Endothelial cell of umbilical vein (primary cell): ENCODE measurements around the gene IL1RL1.

Source experiments
- CTCF ChIP-seq, 2 donors: IDR thresholded peaks; 1 replicate in 1 of 2; 2 replicates in 1 of 2; pipeline ENCODE4 v1.5.1; 2011; ENCODE audit warnings: low read length in 2 of 2, mild to moderate bottlenecking in 2 of 2, moderate library complexity in 2 of 2, control low read depth in 1 of 2, inconsistent platforms in 1 of 2, low read depth in 1 of 2; ENCODE audit not compliant: insufficient read depth in 1 of 2; ENCODE audit errors: extremely low read depth in 1 of 2
- EZH2 ChIP-seq: IDR thresholded peaks from 2 replicates; pipeline ENCODE4 v1.6.1; 2012; ENCODE audit warnings: borderline replicate concordance, low read depth, mild to moderate bottlenecking, moderate library complexity, low read length, inconsistent platforms; ENCODE audit not compliant: severe bottlenecking
- JUN ChIP-seq: IDR thresholded peaks from 2 replicates; pipeline ENCODE4 v1.6.1; 2011; ENCODE audit warnings: borderline replicate concordance, low read depth; ENCODE audit not compliant: insufficient read length, insufficient read depth
- MYC ChIP-seq: IDR thresholded peaks from one replicate; pipeline ENCODE4 v1.6.1; 2011; ENCODE audit warnings: mild to moderate bottlenecking, low read depth, low read length
- POLR2A ChIP-seq: IDR thresholded peaks from 2 replicates; pipeline ENCODE4 v1.6.1; 2012; ENCODE audit warnings: low read depth, mild to moderate bottlenecking, control low read depth, low read length
- POLR2AphosphoS5 ChIP-seq: IDR thresholded peaks from 2 replicates; pipeline ENCODE4 v1.6.1; 2012; ENCODE audit warnings: low read depth, mild to moderate bottlenecking, control low read depth, low read length, moderate library complexity; ENCODE audit not compliant: insufficient read depth

GRCh38 chr2:102401456-102401855 is 90.1 kb downstream of the IL1RL1 start:
- TF ChIP-seq CTCF (IDR thresholded peaks at IDR 0.05; ENCODE audit: extremely low read depth in 1 of 2, insufficient read depth in 1 of 2, low read depth in 1 of 2, low read length in 2 of 2), result no peak
- TF ChIP-seq POLR2A, result no peak
- TF ChIP-seq POLR2AphosphoS5, result no peak
- no peak for TF ChIP-seq EZH2
- no peak for TF ChIP-seq JUN
- no peak for TF ChIP-seq MYC
